ENCODE data around the gene ALPG.
"Not testable (repeated sequence)": the region's sequence is repeated elsewhere in the genome, so short reads cannot be mapped to it uniquely, and the experiment has no call there.

DNA sequence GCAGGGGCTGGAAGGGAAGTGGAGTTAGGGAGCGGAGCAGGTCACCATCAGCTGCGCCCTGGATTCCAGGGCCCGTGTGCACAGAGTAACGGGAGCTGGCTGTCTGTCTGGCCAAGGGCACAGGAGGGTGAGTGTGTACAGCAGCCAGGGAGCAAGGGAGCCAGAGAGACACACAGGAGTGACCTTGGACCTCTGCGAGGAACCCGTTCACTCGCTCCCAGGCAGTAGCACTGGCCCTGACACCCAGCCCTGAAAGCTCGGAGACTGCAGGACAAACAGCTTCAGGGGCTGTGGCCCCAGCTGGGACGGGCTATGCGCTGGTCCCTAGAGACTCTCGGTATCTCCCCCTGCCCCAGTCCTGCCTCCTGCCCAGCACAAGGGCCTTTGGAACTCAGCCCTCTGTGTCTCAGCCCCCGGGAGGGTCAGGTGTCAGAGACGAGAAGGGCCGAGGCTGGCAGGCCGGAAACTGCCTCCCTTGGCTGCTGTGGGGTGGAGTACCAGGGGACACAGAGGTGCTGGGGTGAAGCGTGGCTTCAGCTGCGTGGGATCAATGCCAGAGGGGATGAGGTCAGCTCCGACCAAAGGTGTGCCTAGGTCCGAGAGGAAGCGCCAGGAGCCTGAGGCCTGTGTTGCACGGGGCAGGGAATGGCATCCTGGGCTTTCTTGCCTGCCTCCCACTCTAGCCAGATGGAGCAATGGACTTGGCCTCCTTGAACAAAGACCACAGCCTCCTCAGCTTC, 37.2 kb downstream of the ALPG start:
- not testable (repeated sequence) for TF ChIP-seq CTCF (conservative IDR thresholded peaks at IDR 0.05; ENCODE audit: low read depth, low read length); USF2 (IDR thresholded peaks at IDR 0.05; ENCODE audit: low read depth, low read length); SMC3 (IDR thresholded peaks at IDR 0.05; ENCODE audit: low read depth, low read length); RFX5 (IDR thresholded peaks at IDR 0.05; ENCODE audit: low read depth, low read length); POLR2A (IDR thresholded peaks at IDR 0.05; ENCODE audit: low read depth, low read length); MAZ (IDR thresholded peaks at IDR 0.05; ENCODE audit: borderline replicate concordance, low read depth, low read length); MAFK (IDR thresholded peaks at IDR 0.05; ENCODE audit: low read depth, low read length); CHD1 (IDR thresholded peaks at IDR 0.05; ENCODE audit: low read depth, low read length); RAD21 (IDR thresholded peaks at IDR 0.05; ENCODE audit: low read length); CEBPB (IDR thresholded peaks at IDR 0.05; ENCODE audit: low read depth, low read length); ELK1 (IDR thresholded peaks at IDR 0.05; ENCODE audit: borderline replicate concordance, low read depth, low read length); NFE2L2 (IDR thresholded peaks at IDR 0.05; ENCODE audit: low read depth, low read length)
